HK-2 (cell line): ENCODE results near the gene GTF2E1.

ENCODE experiments used
- DNase-seq: peaks from one replicate; pipeline ENCODE4 v3.0.0-alpha.2; 2018; ENCODE audit not compliant: unreplicated experiment

GTF2E1 gene

DNA sequence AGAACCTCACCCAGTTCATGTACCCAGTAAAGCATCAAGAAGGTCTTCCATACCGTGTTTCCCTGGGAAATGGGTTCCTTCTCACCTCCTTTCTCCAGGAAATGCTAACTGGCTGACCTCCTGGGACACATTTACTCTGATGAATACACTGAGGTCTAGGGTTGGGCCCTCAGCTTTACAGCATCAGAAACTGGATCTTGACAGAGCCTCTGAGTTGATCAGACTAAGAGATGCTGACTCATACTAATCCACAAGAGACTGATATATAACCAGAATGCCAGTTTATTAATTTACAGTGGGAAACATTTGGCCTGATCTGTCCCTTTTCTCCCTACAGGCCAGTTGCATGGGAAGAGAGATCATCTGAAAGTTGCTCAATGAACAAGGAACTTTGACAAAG is 55.8 kb downstream of the GTF2E1 start:
- no peak for DNase-seq

DNA sequence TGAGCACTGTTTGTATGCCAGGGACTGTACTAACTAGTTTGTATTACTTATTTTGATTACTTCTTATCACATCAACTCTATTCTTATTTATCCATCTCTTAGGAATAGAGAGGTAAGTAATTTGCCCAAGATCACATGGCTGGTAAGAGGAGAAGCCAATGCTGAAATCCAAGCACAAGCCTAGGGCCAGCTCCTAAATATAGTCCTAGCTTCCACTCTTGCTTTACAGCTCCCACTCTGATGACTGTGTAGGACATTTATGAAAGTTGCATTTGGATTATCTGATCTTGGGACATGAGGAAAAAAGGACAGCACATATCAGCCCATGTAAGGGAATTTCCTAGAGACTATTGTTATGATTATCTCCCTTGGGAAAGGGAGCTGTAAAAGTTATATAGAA is 58.1 kb downstream of the GTF2E1 start:
- no peak for DNase-seq

DNA sequence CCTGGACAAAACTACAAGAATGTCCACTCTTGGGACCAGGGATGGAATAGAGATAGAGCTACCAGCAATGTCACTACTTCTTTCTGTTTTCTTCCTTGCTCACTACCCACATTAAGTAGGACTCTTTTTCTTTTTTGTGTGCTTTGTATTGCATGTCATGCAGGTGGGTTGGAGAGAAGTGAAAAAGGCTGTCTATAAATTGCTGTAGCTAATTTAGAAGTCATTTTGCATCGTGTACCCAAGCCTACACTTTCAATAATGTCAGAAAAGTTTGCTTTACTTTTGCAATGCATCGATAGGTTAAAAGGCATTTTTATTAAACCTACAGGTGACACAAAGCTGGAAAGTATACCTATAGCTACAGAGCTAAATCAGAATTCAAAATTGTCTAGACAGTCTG is 58.9 kb downstream of the GTF2E1 start:
- no peak for DNase-seq

DNA sequence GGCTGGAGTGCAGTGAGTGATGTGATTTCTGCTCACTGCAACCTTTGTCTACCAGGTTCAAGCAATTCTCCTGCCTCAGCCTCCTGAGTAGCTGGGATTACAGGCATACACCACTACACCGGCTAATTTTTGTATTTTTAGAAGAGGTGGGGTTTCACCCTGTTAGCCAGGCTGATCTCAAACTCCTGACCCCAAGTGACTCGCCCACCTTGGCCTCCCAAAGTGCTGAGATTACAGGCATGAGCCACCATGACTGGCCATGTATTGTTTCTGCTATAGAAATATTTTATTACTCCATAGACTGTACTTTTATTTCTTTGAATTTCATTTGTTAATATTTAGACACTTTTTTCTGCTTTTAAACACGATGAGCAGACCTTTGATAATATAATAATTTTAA is 60.4 kb downstream of the GTF2E1 start:
- no peak for DNase-seq

DNA sequence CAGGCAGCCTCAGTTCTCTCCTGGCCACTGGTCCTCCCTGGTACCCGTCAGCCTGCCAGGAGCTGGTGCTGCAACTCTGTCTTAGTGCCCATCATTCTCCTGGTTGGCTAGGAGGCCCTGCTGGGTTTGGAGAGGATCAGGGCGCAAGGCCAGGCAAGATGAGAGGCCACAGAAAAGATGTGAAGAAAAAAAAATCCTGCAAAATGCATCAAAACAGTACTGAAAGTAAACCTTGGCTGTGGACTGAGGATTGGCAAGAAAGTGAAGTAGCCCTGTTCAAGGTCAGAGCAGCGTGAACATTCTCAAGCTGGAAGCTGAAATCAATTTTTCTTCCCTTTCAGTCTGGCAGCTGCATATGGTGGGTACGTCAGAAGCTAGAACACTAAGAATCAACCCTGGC is 74.2 kb downstream of the GTF2E1 start:
- no peak for DNase-seq

DNA sequence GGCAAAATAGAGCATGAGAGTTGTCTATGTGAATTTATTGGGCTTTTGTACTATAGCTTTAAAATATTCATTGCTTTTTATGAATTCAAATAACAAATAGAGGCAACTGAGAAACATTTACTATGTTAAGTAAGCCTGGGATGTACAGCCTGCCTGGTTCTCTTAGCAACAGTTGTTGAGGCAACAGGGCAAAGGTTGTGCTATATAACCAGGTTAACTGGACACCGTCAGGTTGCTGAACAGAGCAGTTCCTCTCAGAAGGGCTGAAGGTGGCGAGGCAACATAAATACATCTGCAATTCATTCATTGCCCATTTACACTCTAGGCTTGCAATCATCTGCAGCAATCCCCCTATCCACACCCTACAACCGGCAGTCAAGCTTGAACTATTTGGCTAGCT is 78.2 kb downstream of the GTF2E1 start:
- DNase-seq, result no peak

DNA sequence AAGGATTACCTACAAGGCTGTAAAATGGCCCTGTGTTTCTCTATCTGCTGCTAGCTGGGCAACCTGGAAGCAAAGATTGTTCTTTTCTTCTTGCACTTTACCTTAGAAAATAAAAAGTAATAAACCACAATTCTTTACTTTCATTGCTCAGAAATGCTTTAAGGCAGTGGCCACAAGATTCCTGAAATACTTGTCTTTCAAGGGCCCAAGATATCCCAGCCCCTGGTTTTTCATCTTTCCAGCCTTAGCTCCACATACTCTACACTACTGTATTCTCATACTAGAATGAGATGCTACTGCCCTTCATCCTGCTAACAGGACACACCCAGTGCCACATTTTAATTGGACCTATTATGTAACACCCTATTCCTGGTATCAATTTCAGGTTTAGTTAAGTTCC is 78.9 kb downstream of the GTF2E1 start:
- no peak for DNase-seq

DNA sequence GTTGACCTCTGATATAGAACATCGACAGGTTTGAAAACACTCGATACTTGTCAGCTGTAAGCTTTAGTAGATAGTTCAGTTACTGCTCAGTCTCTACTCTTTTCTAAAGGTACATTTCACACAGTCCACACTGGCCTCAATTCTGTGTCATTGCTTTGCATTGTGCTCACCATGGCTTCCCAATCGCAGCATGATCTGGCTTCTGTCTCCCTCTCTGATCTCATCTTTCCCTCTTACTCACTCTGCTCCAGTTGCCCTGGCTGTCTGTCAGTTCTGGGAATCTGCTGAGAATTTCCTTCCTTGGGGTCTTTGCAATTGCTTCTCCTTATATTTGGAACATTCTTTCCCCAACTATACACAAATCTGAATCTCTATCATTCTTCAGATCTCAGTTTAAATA is 80.6 kb downstream of the GTF2E1 start:
- no peak for DNase-seq

DNA sequence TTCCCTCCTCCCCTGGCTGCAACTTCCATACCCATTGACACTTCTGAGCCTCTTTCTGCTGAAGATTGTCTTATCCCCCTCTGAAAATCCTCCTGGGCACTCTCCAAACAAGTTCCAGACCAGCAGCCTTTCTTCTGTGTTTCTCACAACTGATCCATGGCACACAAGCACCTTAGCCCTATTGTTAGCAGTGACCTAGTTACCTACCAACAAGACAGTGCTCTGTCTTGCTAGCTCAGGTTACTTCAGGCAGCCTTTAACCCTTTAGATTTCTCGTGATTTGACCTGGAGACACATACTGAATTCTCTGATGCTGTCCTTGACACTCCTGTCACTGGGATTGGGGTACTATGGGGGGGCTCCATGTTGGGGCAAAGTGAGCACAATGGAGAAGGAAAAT is 82.1 kb downstream of the GTF2E1 start:
- no peak for DNase-seq

DNA sequence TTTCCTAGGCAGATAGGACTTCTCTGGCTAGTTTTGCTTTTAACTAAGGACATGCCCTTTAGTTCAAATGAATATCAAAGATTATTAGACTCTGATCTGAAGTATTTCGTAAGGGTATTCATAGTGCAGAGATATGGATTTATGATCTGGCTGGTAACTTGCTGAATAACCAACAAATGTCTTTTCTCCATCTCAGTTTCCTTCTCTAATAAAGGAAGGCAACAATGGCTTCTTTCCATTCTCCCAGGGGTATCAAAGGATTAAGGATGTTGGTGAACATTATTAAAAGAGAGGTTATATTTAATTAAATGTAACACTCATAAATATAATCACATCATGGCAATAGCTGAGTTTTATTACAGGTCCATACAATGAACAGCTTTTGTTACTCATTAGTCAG is 86.3 kb downstream of the GTF2E1 start:
- no peak for DNase-seq

DNA sequence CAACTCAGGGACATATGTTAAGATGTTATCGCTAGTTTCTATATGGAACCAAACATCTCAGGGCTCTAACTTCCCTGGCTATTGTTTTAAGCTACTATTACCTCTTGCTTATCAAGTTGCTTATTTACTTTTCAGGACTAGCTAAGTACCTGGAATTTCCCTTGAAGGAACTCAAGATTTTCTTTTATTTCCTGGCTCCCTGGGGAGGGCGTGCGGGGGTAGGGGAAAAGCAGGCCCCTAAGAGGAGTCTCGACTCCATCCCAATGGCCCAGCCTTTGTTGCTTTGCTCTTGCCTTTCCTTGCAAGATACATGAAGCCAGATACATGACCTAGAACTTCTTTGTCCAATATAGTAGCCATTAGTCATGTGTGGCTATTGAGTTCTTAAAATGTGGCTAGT is 88.5 kb downstream of the GTF2E1 start:
- DNase-seq, result no peak
